ENCODE data around the gene NME5.

The NME5 gene

GRCh38 chr5:138139781-138140090 lies 508 bp upstream of the NME5 start:
- DNase-seq (ENCODE audit: low read depth in 2 of 2): no peak

GRCh38 chr5:138132543-138132942 lies 6.7 kb downstream of the NME5 start:
- DNase-seq (ENCODE audit: low read depth in 2 of 2): no peak

- DNase-seq (ENCODE audit: low read depth in 2 of 2): no peak
Observed at GRCh38 chr5:138129347-138129746, 9.9 kb downstream of the NME5 start.

- DNase-seq (ENCODE audit: low read depth in 2 of 2): no peak
Observed at GRCh38 chr5:138128334-138128733, 10.9 kb downstream of the NME5 start.

- no peak for DNase-seq (ENCODE audit: low read depth in 2 of 2)
Observed at GRCh38 chr5:138115254-138115653, 24.0 kb downstream of the NME5 start.

- DNase-seq (ENCODE audit: low read depth in 2 of 2): no peak
Observed at GRCh38 chr5:138111937-138112336, 27.3 kb downstream of the NME5 start.

GRCh38 chr5:138111181-138111580 lies 28.0 kb downstream of the NME5 start:
- no peak for DNase-seq (ENCODE audit: low read depth in 2 of 2)

GRCh38 chr5:138110266-138110963 lies 28.8 kb downstream of the NME5 start:
- no peak for DNase-seq (ENCODE audit: low read depth in 2 of 2)

- DNase-seq (ENCODE audit: low read depth in 2 of 2): no peak
Observed at GRCh38 chr5:138109463-138110265, 29.6 kb downstream of the NME5 start.

- no peak for DNase-seq (ENCODE audit: low read depth in 2 of 2)
Observed at GRCh38 chr5:138107213-138107612, 32.0 kb downstream of the NME5 start.

- no peak for DNase-seq (ENCODE audit: low read depth in 2 of 2)
Observed at GRCh38 chr5:138105709-138106108, 33.5 kb downstream of the NME5 start.

- no peak for DNase-seq (ENCODE audit: low read depth in 2 of 2)
Observed at GRCh38 chr5:138103319-138103637, 36.0 kb downstream of the NME5 start.

GRCh38 chr5:138102454-138103318 lies 36.5 kb downstream of the NME5 start:
- DNase-seq (ENCODE audit: low read depth in 2 of 2): no peak

- no peak for DNase-seq (ENCODE audit: low read depth in 2 of 2)
Observed at GRCh38 chr5:138096997-138097828, 42.0 kb downstream of the NME5 start.

- DNase-seq (ENCODE audit: low read depth in 2 of 2): no peak
Observed at GRCh38 chr5:138096363-138096762, 42.9 kb downstream of the NME5 start.

- DNase-seq (ENCODE audit: low read depth in 2 of 2): no peak
Observed at GRCh38 chr5:138095100-138095907, 43.9 kb downstream of the NME5 start.

GRCh38 chr5:138093036-138093435 lies 46.2 kb downstream of the NME5 start:
- DNase-seq (ENCODE audit: low read depth in 2 of 2): no peak

- no peak for DNase-seq (ENCODE audit: low read depth in 2 of 2)
Observed at GRCh38 chr5:138092301-138092700, 46.9 kb downstream of the NME5 start.

GRCh38 chr5:138091685-138092084 lies 47.5 kb downstream of the NME5 start:
- DNase-seq (ENCODE audit: low read depth in 2 of 2): no peak

GRCh38 chr5:138083702-138084101 lies 55.5 kb downstream of the NME5 start, which contains the start of gene WNT8A:
Gene WNT8A, plus strand, starts transcription at chr5:138084033. Its CDS starts 95 bp downstream, at chr5:138084128.
- DNase-seq (ENCODE audit: low read depth in 2 of 2): no peak

- DNase-seq (ENCODE audit: low read depth in 2 of 2): no peak
Observed at GRCh38 chr5:138082033-138082432, 57.2 kb downstream of the NME5 start.

All from stimulated activated CD8-positive, alpha-beta memory T cell treated with anti-CD3 and anti-CD28 coated beads, Interleukin-2, amount 100 ng/mL, for 48 hours (primary cell).